ENCODE data around the gene NYNRIN.

The NYNRIN gene

DNA sequence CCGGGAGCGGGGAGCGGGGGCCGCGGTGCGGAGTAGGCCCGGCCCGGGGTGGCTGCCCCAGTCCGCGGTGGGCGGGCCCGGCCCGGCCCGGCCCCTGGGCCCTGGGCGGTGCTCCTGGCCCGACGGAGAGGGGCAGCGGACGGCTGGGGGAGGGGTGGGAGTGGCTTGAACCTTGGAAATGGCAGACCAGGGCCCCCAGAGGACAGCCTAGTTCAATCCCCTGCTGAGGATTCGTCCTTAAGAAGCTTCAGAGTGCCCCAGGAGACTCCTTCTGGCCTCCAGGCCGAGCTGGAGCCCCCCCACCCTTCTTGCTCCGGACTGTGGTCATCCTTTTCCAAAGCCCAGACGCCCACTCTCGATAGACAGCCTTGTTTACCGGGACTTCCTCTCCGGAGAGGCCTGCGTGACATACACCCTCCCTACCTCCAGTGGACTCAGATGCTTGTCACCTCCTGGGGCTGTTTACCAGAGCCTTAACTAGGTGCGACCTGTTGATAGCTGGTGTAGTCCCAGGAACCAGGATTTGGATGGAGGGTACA lies 31.4 kb downstream of the NYNRIN start:
- in situ Hi-C loops (cut with MboI; ENCODE audit: low sequenced_read_pairs), result loop anchor here (25.0 kb wide), 1 partner anchor 193 kb away; the partner anchor contains the start of genes GMPR2, NEDD8 and TINF2

DNA sequence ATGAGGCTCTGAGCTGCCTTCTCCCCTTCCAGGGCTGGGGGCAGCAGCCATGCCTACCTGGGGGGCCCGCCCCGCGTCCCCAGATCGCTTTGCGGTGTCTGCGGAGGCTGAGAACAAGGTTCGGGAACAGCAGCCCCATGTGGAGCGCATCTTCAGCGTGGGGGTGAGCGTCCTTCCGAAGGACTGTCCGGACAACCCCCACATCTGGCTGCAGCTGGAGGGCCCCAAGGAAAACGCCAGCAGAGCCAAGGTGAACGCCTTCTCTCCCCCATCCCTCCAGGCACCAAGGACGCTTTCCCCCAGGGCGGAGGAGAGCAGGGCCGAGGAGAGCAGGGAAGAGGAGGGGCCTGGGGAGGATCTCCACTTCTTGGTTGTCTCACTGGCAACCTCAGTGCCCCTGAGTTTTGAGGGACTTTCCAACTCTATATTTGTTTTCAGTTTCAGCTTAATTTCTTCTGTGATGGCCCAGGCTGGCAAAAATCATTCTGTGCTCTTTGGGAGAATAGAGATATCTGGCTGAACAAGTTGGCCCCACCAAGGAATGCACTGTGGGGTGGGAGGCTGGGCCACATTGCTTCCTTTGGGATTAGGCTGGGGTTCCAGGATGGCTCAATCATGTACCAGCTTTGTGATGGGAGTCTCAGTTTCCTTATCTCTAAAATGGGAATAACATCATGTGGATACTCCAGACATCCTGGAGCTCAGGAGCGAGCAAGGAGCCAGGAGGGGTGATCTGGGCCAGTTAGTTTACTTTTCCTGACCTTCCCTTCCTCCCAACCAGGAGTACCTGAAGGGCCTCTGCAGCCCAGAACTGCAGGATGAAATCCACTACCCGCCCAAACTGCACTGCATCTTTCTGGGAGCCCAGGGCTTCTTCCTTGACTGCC lies 32.1 kb downstream of the NYNRIN start:
- in situ Hi-C loops (cut with MboI; ENCODE audit: low sequenced_read_pairs), result loop anchor here (25.0 kb wide), 1 partner anchor 194 kb away; the partner anchor contains the start of genes GMPR2, NEDD8 and TINF2

- in situ Hi-C loops (cut with MboI; ENCODE audit: low sequenced_read_pairs), result loop anchor here (25.0 kb wide), 1 partner anchor 194 kb away; the partner anchor contains the start of genes GMPR2, NEDD8 and TINF2
These were observed 32.9 kb downstream of the NYNRIN start for GRCh38 chr14:24431569-24432258.

- in situ Hi-C loops (cut with MboI; ENCODE audit: low sequenced_read_pairs), result loop anchor here (25.0 kb wide), 1 partner anchor 195 kb away; the partner anchor contains the start of genes GMPR2, NEDD8 and TINF2
These were observed 33.7 kb downstream of the NYNRIN start for GRCh38 chr14:24432259-24433131.

- in situ Hi-C loops (cut with MboI; ENCODE audit: low sequenced_read_pairs), result loop anchor here (25.0 kb wide), 1 partner anchor 197 kb away; the partner anchor contains the start of genes GMPR2, NEDD8 and TINF2
These were observed 35.2 kb downstream of the NYNRIN start for GRCh38 chr14:24434036-24434435.

DNA sequence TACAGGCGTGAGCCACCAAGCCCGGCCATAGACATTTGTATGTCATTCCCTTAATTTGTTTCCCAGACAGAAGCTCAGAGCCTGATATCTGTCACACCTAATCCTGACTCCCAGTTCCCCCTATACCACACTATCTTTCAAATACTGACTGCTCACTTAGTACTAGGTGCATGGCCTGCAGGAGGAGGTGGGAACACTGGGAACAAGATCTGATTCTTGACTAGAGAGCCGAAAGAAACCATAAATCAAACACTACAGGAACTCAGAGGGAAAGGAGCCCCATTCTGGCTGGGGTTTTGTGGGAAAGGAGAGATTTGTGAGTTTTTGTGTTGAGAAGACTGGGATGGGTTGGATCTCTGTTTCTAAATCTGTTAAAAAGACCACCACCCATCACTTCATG lies 35.9 kb downstream of the NYNRIN start:
- in situ Hi-C loops (cut with MboI; ENCODE audit: low sequenced_read_pairs), result loop anchor here (5.0 to 25.0 kb wide), 2 partner anchors 102 to 197 kb away; partner anchors contain the start of genes GMPR2, NEDD8 and TINF2

DNA sequence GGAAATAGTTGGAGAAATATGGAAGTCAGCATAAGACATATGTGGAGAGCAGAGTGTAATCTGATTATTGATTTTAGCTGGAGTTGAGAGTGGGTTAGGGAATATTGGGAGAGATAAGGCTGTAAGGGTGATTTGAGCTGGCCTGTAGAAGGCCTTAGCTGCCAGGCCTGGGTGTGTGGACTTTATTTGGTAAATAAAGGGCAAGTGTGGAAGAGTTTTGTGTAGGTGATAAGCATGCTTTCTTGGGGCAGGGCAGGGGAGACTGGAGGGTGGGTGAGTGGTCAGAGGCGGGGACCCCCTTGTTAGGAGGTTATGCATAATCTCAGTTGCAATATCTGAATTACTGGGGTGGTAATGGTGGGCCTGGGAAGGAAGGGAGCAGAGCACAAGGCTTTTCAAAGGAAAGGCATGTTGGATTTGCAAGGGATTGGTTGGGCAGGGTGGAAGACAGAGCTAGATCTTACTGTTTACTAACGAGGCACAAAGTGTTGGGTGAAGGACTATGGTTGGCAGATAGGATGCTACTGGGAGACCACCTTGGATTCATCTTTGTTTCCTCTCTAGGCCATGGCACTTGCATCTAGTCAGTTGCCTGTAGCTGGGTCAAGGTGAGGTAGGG lies 36.5 kb downstream of the NYNRIN start:
- in situ Hi-C loops (cut with MboI; ENCODE audit: low sequenced_read_pairs), result loop anchor here (5.0 to 25.0 kb wide), 2 partner anchors 103 to 198 kb away; partner anchors contain the start of genes GMPR2, NEDD8 and TINF2

DNA sequence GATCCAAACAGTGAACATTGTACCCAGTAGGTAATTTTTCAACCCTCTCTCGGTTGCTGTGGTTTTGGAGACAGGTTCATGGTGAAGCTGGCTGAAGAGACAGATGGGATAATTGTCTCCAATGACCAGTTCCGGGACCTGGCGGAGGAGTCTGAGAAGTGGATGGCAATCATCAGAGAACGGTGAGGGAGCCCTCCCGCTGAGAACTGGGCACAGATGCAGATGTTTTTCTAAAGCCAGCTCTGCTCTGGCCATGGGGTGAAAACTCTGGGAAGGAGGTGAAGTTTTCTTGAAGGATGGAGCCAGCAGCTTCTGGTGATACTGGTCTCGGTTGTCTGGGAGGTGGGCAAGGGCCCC lies 37.2 kb downstream of the NYNRIN start:
- in situ Hi-C loops (cut with MboI; ENCODE audit: low sequenced_read_pairs), result loop anchor here (5.0 to 25.0 kb wide), 2 partner anchors 104 to 199 kb away; partner anchors contain the start of genes GMPR2, NEDD8 and TINF2

DNA sequence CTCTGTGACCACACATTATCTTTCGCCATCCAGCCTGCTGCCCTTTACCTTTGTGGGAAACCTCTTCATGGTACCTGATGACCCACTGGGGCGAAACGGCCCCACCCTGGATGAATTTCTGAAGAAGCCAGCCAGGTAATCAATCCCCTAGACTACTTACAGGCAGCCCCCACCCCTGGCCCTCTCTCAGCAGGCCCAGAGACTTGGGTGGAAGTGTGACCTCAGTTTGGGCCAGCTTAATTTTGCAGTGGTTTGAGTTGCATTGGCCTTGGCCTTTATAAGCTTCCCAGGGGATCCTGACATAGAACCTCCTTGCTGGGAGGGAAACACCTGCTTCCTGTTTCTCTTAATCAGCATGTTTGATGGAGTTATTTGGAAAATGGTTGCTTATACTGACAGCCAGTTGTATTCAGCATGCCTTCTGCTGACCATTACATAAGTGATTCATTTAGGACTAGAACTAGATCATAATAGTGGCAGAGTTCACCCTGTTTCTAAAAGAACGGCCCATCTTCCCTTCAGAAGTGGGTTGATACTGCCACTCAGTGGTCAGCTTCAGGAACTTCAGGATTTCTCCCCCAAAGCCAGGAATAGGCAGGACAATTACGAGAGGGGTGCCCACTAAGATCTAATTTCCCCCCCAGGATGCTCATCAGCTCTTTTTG lies 37.7 kb downstream of the NYNRIN start:
- in situ Hi-C loops (cut with MboI; ENCODE audit: low sequenced_read_pairs), result loop anchor here (5.0 to 25.0 kb wide), 2 partner anchors 104 to 199 kb away; partner anchors contain the start of genes GMPR2, NEDD8 and TINF2

GRCh38 chr14:24437020-24437735 lies 38.4 kb downstream of the NYNRIN start:
- in situ Hi-C loops (cut with MboI; ENCODE audit: low sequenced_read_pairs), result loop anchor here (5.0 to 25.0 kb wide), 2 partner anchors 105 to 200 kb away; partner anchors contain the start of genes GMPR2, NEDD8 and TINF2

GRCh38 chr14:24437736-24438067 lies 38.9 kb downstream of the NYNRIN start:
- in situ Hi-C loops (cut with MboI; ENCODE audit: low sequenced_read_pairs), result loop anchor here (5.0 to 25.0 kb wide), 2 partner anchors 105 to 200 kb away; partner anchors contain the start of genes GMPR2, NEDD8 and TINF2

DNA sequence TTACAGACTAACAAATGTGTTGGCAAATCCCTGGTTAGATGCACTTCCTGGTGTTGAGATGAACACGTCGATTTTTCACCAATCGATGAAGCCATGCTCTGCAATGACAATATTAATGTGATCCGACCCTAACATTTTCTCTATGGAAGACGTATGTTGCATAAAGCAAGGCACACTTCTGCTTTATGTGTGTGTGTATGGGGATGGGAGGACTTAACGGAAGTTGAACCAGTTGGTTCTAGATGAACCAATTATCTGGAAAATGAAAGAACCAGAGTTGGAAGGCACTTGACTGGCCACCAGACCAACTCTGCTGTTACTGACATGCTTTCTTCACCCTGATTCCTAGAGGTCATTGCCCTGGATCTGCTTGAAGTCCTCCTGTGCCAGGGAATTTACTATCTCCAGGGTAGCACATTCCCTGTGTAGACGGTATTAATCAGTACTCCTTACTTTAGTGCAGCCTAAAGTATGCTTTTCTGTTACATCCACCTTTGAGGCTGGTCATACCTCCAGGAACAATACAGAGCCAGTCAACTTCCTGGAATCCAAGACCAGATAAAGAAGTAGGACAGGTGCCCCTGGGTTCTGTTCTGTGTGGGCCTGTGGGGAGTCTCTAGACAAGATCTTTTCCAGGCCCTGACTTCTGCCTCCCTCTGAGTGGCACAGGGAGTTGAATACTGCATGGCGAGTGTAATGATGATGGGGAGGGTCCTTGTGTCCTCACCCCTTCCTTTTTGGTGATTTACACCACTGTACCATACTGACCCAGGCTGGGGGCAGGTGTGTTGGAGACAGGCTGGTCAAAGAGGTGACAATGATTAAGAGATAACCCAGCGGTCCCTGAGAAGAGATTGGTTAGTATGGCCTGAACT lies 39.7 kb downstream of the NYNRIN start:
- in situ Hi-C loops (cut with MboI; ENCODE audit: low sequenced_read_pairs), result loop anchor here (5.0 to 25.0 kb wide), 2 partner anchors 106 to 201 kb away; partner anchors contain the start of genes GMPR2, NEDD8 and TINF2

DNA sequence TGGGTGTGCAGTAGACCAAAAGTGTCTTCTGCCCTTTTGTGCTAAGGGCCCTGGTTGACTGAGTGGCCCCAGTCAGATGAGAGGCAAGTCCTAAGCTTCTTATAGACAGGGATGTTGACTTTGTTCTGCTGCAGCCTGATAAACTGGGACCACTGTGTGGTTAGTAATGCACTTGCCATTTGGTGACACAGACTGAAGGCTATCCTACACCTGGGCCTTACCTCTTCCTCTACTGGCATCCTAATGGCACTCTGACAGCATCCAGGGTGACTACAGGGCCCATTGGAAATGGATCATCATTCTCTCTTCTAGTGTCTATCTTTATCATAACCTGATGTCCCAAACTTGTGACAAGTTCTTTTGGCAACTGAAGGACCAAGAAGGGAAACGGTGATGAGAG lies 40.5 kb downstream of the NYNRIN start:
- in situ Hi-C loops (cut with MboI; ENCODE audit: low sequenced_read_pairs), result loop anchor here (5.0 to 25.0 kb wide), 2 partner anchors 107 to 202 kb away; partner anchors contain the start of genes GMPR2, NEDD8 and TINF2

GRCh38 chr14:24439830-24440605 lies 41.2 kb downstream of the NYNRIN start:
- in situ Hi-C loops (cut with MboI; ENCODE audit: low sequenced_read_pairs), result loop anchor here (5.0 to 25.0 kb wide), 2 partner anchors 108 to 203 kb away; partner anchors contain the start of genes GMPR2, NEDD8 and TINF2

DNA sequence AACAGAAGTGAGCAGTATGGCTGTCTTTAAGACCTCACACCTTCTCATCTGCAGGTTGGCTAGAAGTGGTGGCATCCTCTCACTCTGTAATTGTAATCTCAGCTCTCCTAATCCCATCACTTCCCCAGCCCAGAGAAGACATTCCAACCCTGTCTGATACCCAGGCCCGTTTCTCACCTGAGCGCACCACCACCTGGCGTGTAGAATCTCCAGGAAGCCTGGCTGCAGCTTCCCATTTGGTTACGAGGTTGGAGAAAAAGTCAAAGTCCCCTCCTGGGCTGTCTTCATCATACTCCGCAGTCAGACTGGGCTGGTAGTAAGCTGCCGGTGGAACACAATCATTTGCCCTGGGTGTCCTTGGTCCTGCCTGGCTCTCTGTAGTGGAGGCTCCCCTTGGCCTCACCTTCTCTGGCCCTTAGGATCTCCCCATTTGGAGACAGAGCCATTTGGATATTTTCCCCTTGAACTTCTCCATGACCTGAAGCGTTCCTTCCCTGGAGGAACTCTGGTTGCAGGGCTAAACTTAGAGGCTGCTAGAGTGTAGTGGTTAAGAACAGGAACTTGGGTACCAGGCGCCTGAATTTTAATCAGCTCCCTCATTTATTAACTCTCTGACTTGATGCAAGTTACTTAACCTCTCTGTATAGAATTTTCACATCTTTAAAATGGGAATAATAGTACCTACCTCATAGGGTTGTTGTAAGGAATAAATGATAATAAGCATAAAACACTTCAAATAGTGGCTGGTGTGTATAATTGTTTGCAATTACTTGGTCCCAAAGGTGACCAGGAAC lies 42.0 kb downstream of the NYNRIN start:
- in situ Hi-C loops (cut with MboI; ENCODE audit: low sequenced_read_pairs), result loop anchor here (25.0 kb wide), 1 partner anchor 204 kb away; the partner anchor contains the start of genes GMPR2, NEDD8 and TINF2

Data from HL-60/S4 treated with retinoic acid at 250 ng/mL for 4 days and 3 days (cell line).